ENCODE results near the gene ELOVL1. TPM values are rescaled to one million over a fixed set of nuclear protein-coding genes. Genes with fewer than 3 reads are reported as not detected.

Gene ELOVL1
- total RNA-seq, 1 experiment from 2014 or later: 128 TPM

GRCh38 chr1:43359696-43360095 is 8.1 kb downstream of the ELOVL1 start:
- H3K79me2 ChIP-seq (ENCODE audit: low read length): peaks cover 49% of the 10 kb centered on the region
- peak overlapping the region; percentile 83 for H3K4me2 ChIP-seq (ENCODE audit: low read length)
- H3K9me2 ChIP-seq (replicated peaks; ENCODE audit: low read length): no peaks in the 10 kb centered on the region
- TF ChIP-seq, protein P1, sequence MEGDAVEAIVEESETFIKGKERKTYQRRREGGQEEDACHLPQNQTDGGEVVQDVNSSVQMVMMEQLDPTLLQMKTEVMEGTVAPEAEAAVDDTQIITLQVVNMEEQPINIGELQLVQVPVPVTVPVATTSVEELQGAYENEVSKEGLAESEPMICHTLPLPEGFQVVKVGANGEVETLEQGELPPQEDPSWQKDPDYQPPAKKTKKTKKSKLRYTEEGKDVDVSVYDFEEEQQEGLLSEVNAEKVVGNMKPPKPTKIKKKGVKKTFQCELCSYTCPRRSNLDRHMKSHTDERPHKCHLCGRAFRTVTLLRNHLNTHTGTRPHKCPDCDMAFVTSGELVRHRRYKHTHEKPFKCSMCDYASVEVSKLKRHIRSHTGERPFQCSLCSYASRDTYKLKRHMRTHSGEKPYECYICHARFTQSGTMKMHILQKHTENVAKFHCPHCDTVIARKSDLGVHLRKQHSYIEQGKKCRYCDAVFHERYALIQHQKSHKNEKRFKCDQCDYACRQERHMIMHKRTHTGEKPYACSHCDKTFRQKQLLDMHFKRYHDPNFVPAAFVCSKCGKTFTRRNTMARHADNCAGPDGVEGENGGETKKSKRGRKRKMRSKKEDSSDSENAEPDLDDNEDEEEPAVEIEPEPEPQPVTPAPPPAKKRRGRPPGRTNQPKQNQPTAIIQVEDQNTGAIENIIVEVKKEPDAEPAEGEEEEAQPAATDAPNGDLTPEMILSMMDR (conservative IDR thresholded peaks at IDR 0.05; ENCODE audit: low read depth, low read length): no peak
- no peak for TF ChIP-seq EZH2phosphoT487 (IDR thresholded peaks at IDR 0.05; ENCODE audit: borderline replicate concordance, low read length)
- no peak for TF ChIP-seq EZH2 (IDR thresholded peaks at IDR 0.05; ENCODE audit: low read length, unreplicated experiment)
- H3K4me1 ChIP-seq (ENCODE audit: insufficient read depth, low read length): peaks cover 26% of the 10 kb centered on the region
- no peaks in the 10 kb centered on the region for H3K9me3 ChIP-seq (ENCODE audit: low read length)
- peaks cover 45% of the 10 kb centered on the region for H3K36me3 ChIP-seq (ENCODE audit: low read depth, low read length)
- peaks cover 13% of the 10 kb centered on the region for H4K20me1 ChIP-seq (ENCODE audit: low read length)
- peaks cover 11% of the 10 kb centered on the region for H3F3A ChIP-seq (ENCODE audit: low read length, unreplicated experiment)
- intact Hi-C loops (cut with micrococcal nuclease): no loop called here
- H2AFZ ChIP-seq (ENCODE audit: low read length): no peak overlapping the region
- ATAC-seq: no peak; the same call in 1 of the 2 replicates
- peak overlapping the region; percentile 92 for H3K9ac ChIP-seq (ENCODE audit: low read length)
- no peaks in the 10 kb centered on the region for H3K27me3 ChIP-seq (ENCODE audit: low read length)
- DNase-seq: no peak
- POLR2A ChIA-PET (ENCODE audit: unreplicated experiment): no interaction called here
- H3K27ac ChIP-seq (ENCODE audit: low read length): peak overlapping the region; percentile 64
- H3K4me3 ChIP-seq (ENCODE audit: low read length): peak overlapping the region; percentile 93
- no TSS peak for BruUV-seq (replicated peaks)
- CTCF ChIA-PET: interaction anchor here (0.7 to 2.0 kb wide), 2 partner anchors 55 to 74 kb away, joined by 3 to 14 read pairs; partner anchors contain the start of gene C1orf210

- H3K79me2 ChIP-seq (ENCODE audit: low read length): peaks cover 46% of the 10 kb centered on the region
Observed at GRCh38 chr1:43358746-43359693, 8.8 kb downstream of the ELOVL1 start, which contains the start of gene CDC20. Gene CDC20 (plus strand): TSS chr1:43358981. CDS start chr1:43359216, 235 bp downstream.

More at GRCh38 chr1:43358746-43359693, 8.8 kb downstream of the ELOVL1 start, which contains the start of gene CDC20:
- Histone ChIP-seq H3K4me1 (ENCODE audit: insufficient read depth, low read length) (peaks cover 25% of the 10 kb centered on the region), H3K9me3 (ENCODE audit: low read length) (no peaks in the 10 kb centered on the region), H3K36me3 (ENCODE audit: low read depth, low read length) (peaks cover 38% of the 10 kb centered on the region), H4K20me1 (ENCODE audit: low read length) (peaks cover 13% of the 10 kb centered on the region), H3K27ac (ENCODE audit: low read length) (peak within 1 kb of the TSS; percentile 86), H3K9me2 (replicated peaks; ENCODE audit: low read length) (no peaks in the 10 kb centered on the region), H3K4me2 (ENCODE audit: low read length) (peak within 1 kb of the TSS; percentile 97), H2AFZ (ENCODE audit: low read length) (peak within 1 kb of the TSS; percentile 92), H3F3A (ENCODE audit: low read length, unreplicated experiment) (peaks cover 10% of the 10 kb centered on the region), H3K27me3 (ENCODE audit: low read length) (no peaks in the 10 kb centered on the region), H3K4me3 (ENCODE audit: low read length) (peak within 1 kb of the TSS; percentile 93), H3K9ac (ENCODE audit: low read length) (peak within 1 kb of the TSS; percentile 98)
- TF ChIP-seq EZH2 (IDR thresholded peaks at IDR 0.05; ENCODE audit: low read length, unreplicated experiment) (no peak), EZH2phosphoT487 (IDR thresholded peaks at IDR 0.05; ENCODE audit: borderline replicate concordance, low read length) (no peak)
- TF ChIP-seq, protein P1 (conservative IDR thresholded peaks at IDR 0.05; ENCODE audit: low read depth, low read length): no peak
- POLR2A ChIA-PET (ENCODE audit: unreplicated experiment): interaction anchor here (0.6 to 0.9 kb wide), 6 partner anchors 9 to 291 kb away, joined by 3 to 9 read pairs (median 4); partner anchors contain the start of genes HYI and KDM4A
- CTCF ChIA-PET: interaction anchor here (0.6 to 2.0 kb wide), 4 partner anchors 10 to 73 kb away, joined by 3 to 14 read pairs (median 8); partner anchors contain the start of gene C1orf210
- ATAC-seq (peak; percentile 94), DNase-seq (peak; percentile 99)
- BruUV-seq (replicated peaks): TSS peak; percentile 64
- intact Hi-C loops (cut with micrococcal nuclease): loop anchor here (1.0 kb wide), 2 partner anchors 9 to 121 kb away; no protein-coding TSS in a partner anchor
